Activated gamma-delta T cell treated with anti-CD3 and anti-CD28 coated beads, Interleukin-2, amount 50 U/mL, for 16 hours (primary cell): ENCODE data around the gene COL18A1.
"Not testable (repeated sequence)": the region's sequence is repeated elsewhere in the genome, so short reads cannot be mapped to it uniquely, and the experiment has no call there.

ENCODE experiments used
- DNase-seq: peaks from one replicate; pipeline ENCODE4 v3.0.0-alpha.2; 2020; ENCODE audit warnings: low read depth

COL18A1 gene

DNA sequence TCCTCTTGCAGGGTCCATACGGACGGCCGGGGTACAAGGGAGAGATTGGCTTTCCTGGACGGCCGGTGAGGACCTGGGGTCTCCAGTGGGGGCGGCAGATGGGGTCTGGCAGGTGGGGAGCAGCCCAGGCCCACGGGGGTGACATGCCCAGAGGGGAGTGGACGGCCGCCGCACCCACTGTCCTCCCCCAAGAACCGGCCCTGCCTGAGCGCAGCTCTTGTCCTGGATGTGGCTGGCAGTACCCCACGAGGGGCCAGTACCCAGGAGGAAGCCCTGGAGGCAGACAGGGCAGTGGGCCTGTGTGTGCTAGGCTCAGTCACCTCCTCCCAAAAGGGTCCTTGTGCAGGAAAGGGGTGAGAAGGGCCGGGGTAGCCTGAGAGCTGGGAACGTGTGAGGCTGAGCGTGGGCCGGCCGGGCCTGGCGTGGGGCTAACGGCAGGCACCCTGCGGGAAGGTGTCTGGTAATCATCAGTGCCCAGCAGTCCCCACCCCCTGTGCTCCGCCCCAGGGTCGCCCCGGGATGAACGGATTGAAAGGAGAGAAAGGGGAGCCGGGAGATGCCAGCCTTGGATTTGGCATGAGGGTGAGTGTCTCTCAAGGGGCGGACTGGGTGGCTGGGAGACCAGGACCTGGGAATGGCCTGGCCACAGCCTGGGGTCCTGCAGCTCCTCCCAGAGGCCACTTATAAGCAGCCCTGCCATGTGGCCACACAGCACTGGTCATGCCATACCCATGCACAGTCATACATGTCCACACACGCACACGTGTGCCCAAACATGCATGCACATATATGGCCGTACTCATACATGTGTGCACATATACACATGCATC, 90.1 kb downstream of the COL18A1 start:
- no peak for DNase-seq

GRCh38 chr21:45496151-45496967, 91.4 kb downstream of the COL18A1 start:
- DNase-seq, result no peak

GRCh38 chr21:45496968-45497845, 92.2 kb downstream of the COL18A1 start:
- DNase-seq, result no peak

DNA sequence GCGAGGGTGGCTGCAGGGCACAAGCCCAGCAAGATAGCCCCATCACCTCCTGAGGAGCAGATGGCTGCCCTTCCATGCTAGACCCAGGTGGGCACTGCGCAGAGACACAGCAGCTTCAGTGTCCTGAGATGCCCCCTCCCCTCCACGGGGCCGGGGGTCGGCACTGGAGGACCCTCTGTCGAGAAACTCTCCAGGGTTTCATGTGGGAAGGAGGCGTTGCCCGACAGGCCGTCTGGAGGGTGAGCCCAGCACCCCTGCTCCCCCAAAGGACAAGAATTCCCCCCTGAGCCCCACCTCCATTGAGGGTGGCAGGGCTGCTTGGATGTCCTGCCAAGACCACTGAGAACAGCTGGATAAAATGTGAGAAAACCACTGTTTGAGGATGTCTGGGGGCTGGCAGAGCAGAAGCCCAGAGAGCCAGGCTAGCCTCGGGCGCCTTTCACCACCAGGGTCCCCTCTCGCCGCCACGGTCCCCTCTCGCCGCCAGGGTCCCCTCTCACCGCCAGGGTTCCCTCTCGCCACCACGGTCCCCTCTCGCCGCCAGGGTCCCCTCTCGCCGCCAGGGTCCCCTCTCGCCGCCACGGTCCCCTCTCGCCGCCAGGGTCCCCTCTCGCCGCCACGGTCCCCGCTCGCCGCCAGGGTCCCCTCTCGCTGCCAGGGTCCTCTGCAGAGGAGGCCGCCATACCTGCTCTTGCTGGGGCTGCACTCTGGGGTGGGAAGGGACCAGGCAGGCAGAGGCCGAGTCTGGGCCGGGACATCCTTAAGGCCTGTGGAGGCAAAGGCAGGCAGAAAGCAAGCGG, 93.1 kb downstream of the COL18A1 start:
- DNase-seq, result no peak

GRCh38 chr21:45498646-45499000, 93.7 kb downstream of the COL18A1 start:
- DNase-seq, result no peak

- no peak for DNase-seq
These were observed 94.3 kb downstream of the COL18A1 start for GRCh38 chr21:45499201-45499750.

- DNase-seq, result no peak
These were observed 95.1 kb downstream of the COL18A1 start for GRCh38 chr21:45499970-45500577.

DNA sequence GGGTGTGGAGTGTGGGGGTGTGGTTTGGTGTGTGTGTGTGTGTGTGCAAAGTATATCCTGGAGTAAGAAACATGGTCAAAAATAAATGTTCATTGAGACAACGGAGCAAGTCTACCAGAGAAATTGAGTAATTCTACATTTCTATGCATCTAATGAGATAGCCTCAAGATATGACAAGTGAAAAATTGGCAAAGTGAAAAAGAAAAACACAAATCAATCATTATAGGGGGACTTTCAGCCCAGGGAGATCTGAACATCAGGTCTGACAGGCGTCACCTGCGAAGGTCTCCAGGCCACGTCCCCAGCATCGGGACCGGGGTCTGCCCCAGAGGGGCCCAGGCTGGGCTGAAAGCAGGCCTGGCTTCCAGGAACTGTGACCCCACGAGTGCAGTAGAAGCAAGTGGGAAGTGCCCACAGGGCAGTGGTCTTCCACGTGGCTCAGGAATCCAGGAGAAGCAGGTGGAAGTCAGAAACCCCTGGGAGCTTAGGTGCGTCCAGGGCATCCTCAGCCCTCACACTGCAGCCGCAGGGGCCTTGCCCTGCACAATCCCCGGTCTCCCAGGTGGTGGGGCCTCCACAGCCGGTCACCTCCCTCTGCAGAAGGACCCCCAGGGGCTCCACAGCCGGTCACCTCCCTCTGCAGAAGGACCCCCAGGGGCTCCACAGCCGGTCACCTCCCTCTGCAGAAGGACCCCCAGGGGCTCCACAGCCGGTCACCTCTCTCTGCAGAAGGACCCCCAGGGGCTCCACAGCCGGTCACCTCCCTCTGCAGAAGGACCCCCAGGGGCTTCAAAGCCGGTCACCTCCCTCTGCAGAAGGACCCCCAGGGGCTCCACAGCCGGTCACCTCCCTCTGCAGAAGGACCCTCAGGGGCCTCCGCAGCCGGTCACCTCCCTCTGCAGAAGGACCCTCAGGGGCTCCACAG, 96.4 kb downstream of the COL18A1 start:
- not testable (repeated sequence) for DNase-seq

DNA sequence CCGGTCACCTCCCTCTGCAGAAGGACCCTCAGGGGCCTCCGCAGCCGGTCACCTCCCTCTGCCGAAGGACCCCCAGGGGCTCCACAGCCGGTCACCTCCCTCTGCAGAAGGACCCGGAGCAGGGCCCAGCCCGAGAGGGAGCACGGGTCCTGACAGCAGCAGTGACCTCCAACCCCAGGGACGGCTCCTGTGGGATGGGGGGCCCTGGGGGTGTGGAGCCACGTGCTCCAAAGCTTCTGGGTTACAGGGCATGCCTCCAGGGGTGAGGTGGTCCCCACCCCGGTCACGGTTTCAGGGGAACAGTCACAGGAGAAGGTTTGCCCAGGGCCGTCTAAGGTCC, 97.0 kb downstream of the COL18A1 start:
- DNase-seq, result no peak

DNA sequence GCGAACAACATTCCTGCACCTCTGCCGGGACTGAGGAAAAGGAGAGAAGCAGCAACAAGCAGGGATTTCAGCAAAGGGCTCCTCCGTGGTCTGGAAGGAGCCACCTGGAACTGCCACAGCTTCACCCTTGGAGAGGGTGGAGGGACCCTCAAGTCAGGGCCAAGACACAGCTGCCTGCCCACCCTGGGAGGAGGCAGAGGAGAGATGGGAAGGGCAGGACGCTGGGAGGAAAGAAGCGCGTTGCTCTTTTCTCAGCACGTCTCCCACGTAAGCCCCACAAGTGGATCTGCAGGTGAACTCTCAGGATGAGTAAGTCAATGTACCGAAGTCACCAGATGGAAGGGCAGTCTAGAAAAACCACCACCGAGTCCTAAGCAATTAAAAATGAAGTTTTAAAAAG, 97.6 kb downstream of the COL18A1 start:
- no peak for DNase-seq

DNA sequence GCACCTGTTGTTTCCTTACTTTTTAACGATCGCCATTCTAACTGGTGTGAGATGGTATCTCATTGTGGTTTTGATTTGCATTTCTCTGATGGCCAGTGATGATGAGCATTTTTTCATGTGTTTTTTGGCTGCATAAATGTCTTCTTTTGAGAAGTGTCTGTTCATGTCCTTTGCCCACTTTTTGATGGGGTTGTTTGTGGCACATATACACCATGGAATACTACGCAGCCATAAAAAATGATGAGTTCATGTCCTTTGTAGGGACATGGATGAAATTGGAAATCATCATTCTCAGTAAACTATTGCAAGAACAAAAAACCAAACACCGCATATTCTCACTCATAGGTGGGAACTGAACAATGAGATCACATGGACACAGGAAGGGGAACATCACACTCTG, 98.3 kb downstream of the COL18A1 start:
- DNase-seq, result not testable (repeated sequence)

DNA sequence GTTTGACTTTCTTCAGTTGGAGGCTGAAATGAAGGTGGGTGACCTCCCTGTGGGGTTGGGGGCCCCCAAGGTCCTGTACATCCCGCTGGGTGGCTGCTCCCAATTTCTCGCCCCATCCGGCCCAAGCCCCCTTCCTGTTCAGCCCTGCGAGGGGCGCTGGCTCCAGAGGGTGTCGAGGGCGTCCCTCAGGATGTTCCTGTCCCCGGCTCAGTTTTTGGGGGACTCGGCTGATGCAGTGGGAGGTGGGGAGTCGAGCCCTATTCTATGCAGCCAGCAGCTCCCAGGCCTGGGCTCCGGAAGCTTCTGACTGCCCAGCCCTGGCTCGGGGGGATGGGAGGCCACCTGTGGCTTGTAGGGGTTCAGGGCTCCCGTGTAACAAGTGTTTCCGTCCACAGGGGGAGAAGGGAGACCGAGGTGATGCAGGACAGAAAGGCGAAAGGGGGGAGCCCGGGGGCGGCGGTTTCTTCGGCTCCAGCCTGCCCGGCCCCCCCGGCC, 99.1 kb downstream of the COL18A1 start:
- no peak for DNase-seq

- DNase-seq, result no peak
These were observed 99.8 kb downstream of the COL18A1 start for GRCh38 chr21:45504516-45505415.

DNA sequence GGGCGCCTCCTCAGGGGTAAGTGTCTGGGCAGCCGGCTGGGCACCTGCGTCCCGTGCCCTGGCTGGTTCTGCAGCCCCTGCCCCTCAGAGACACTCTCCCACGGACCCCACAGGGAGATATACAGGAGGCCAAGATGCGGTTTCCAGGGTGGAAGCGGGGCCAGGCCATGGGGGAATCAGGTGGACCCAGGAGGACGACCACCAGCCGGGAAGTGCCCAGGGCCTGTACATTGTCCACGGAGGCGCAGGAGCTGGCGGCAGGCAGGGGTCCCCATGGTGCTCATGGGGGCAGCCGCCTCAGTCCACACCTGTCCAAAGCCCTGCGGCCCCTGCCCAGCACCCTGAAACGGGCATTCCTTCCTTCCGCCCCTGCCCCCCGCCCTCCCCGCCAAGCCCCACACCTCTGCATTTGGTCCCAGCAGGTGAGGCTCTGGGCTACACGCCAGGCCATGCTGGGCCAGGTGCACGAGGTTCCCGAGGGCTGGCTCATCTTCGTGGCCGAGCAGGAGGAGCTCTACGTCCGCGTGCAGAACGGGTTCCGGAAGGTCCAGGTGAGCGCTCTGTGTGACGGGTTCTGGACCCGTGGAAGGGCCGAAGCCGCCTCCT, 100.6 kb downstream of the COL18A1 start:
- DNase-seq, result no peak

- DNase-seq, result no peak
These were observed 101.4 kb downstream of the COL18A1 start for GRCh38 chr21:45506241-45506817.

GRCh38 chr21:45506836-45507522, 102.0 kb downstream of the COL18A1 start:
- DNase-seq, result no peak

GRCh38 chr21:45507523-45507875, 102.5 kb downstream of the COL18A1 start:
- DNase-seq, result no peak
